ENCODE measurements around the gene CSMD2. TPM values are rescaled to one million over a fixed set of nuclear protein-coding genes. Genes with fewer than 3 reads are reported as not detected.

The CSMD2 gene
- total RNA-seq, 6 experiments from 2014 or later: under 0.01 to 0.19 (median 0.09) TPM; not detected in 1

- no peak for TF ChIP-seq CTCF (IDR thresholded peaks at IDR 0.05)
- TF ChIP-seq POLR2A (IDR thresholded peaks at IDR 0.05): no peak
- intact Hi-C loops (cut with DNase I): no loop called here
- ATAC-seq (no peak), DNase-seq (no peak)
- H3K9me3 ChIP-seq: no peaks in the 10 kb centered on the region
- 56% methylated on average over 4 of the region's 5 CpGs for WGBS (ENCODE audit: insufficient coverage, low coverage, low lambda C conversion rate, missing lambda C conversion rate)
- no peak overlapping the region for H3K4me3 ChIP-seq
- H3K36me3 ChIP-seq: no peaks in the 10 kb centered on the region
- no peaks in the 10 kb centered on the region for H3K27me3 ChIP-seq
- H3K4me1 ChIP-seq: no peaks in the 10 kb centered on the region
- H3K27ac ChIP-seq: no peak overlapping the region
Observed at GRCh38 chr1:34055818-34056217, 109.2 kb downstream of the CSMD2 start.

DNA sequence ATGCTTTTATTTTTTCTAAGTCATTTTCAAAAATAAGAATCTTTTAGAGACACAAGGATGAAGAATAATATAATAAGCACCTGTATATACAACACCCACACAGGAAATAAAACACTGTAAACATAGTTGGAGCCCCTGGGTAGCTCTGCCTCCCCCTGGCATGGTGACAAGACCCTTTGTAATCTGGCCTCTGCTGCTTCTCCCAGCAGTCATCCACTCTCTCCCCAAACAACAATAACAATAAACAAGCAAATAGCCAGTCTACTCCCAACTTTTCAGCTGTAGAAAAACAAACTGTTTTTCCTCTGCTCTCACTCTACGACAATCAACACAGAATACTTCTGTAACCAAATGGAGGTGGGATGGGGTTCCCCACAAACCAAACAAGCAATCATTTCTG lies 110.1 kb downstream of the CSMD2 start:
- DNase-seq (no peak), ATAC-seq (no peak)
- Histone ChIP-seq H3K9me3 (no peaks in the 10 kb centered on the region), H3K36me3 (no peaks in the 10 kb centered on the region), H3K4me1 (no peaks in the 10 kb centered on the region), H3K27me3 (no peaks in the 10 kb centered on the region), H3K27ac (no peak overlapping the region), H3K4me3 (no peak overlapping the region)
- no peak for TF ChIP-seq POLR2A (IDR thresholded peaks at IDR 0.05)
- intact Hi-C loops (cut with DNase I): no loop called here
- WGBS (ENCODE audit: insufficient coverage, low coverage, low lambda C conversion rate, missing lambda C conversion rate): 45% methylated on average over 1 of the region's 1 CpG

GRCh38 chr1:34053660-34054059 lies 111.4 kb downstream of the CSMD2 start:
- Histone ChIP-seq H3K9me3 (no peaks in the 10 kb centered on the region), H3K4me1 (no peaks in the 10 kb centered on the region), H3K4me3 (no peak overlapping the region), H3K27me3 (no peaks in the 10 kb centered on the region), H3K36me3 (no peaks in the 10 kb centered on the region), H3K27ac (no peak overlapping the region)
- DNase-seq: no peak
- TF ChIP-seq POLR2A (IDR thresholded peaks at IDR 0.05) (no peak), CTCF (IDR thresholded peaks at IDR 0.05) (no peak)
- ATAC-seq: no peak
- WGBS (ENCODE audit: insufficient coverage, low coverage, low lambda C conversion rate, missing lambda C conversion rate): 85% methylated on average over 2 of the region's 2 CpGs
- intact Hi-C loops (cut with DNase I): no loop called here

- WGBS (ENCODE audit: insufficient coverage, low coverage, low lambda C conversion rate, missing lambda C conversion rate): 64% methylated on average over 6 of the region's 6 CpGs
- H3K4me3 ChIP-seq: no peak overlapping the region
- H3K27me3 ChIP-seq: no peaks in the 10 kb centered on the region
- ATAC-seq (no peak), DNase-seq (no peak)
- intact Hi-C loops (cut with DNase I): no loop called here
- TF ChIP-seq CTCF (IDR thresholded peaks at IDR 0.05): no peak
- TF ChIP-seq POLR2A (IDR thresholded peaks at IDR 0.05): no peak
- no peak overlapping the region for H3K27ac ChIP-seq
- no peaks in the 10 kb centered on the region for H3K4me1 ChIP-seq
- no peaks in the 10 kb centered on the region for H3K36me3 ChIP-seq
- H3K9me3 ChIP-seq: no peaks in the 10 kb centered on the region
Observed at GRCh38 chr1:34052565-34052964, 112.5 kb downstream of the CSMD2 start.

DNA sequence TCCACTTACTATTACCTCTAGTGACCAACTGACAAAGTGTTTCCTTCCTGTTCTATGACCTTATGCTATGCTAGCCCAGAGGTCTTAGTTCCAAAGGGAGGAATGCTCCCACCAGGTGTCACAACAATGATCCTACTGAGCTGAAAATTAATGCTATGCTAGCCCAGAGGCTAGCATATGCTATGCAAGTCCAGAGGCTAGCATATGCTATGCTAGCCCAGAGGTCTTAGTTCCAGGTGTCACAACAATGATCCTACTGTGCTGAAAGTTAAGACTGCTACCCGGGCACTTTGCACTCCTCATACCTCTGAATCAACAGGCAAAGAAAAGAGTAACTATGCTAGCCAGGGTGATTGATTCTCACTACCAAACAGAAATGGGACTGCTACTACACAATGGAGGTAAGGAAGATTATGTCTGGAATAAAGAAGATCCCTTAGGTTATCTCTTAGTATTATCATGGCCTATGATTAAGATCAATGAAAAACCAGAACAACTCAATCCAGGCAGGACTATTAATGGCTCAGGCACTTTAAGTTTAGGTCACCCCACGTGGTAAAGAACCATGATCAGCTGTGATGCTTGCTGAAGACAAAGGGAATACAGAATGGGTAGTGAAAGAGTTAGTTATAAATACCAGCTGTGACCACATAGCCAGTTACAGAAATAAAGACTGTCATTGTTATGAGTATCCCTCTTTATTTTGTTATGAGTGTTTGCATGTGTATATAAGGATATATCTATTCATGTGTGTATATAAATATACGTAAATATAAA lies 114.1 kb downstream of the CSMD2 start:
- DNase-seq: no peak
- no peaks in the 10 kb centered on the region for H3K9me3 ChIP-seq
- intact Hi-C loops (cut with DNase I): no loop called here
- no peaks in the 10 kb centered on the region for H3K36me3 ChIP-seq
- no peak for ATAC-seq
- no peaks in the 10 kb centered on the region for H3K27me3 ChIP-seq
- no peak overlapping the region for H3K27ac ChIP-seq
- H3K4me3 ChIP-seq: no peak overlapping the region
- H3K4me1 ChIP-seq: no peaks in the 10 kb centered on the region
- 57% methylated on average over 3 of the region's 3 CpGs for WGBS (ENCODE audit: insufficient coverage, low coverage, low lambda C conversion rate, missing lambda C conversion rate)
- no peak for TF ChIP-seq POLR2A (IDR thresholded peaks at IDR 0.05)
- no peak for TF ChIP-seq CTCF (IDR thresholded peaks at IDR 0.05)
